Astrocyte (in vitro differentiated cells and primary cell): ENCODE results near the gene SORL1-AS1.

Experiments
- DNase-seq: peaks from one replicate; pipeline ENCODE4 v3.0.0-alpha.2; 2010; ENCODE audit warnings: low read depth
- FAIRE-seq: peaks from 2 replicates; lab custom pipeline; 2011; peaks lifted over from hg19 to GRCh38; lab: Jason Lieb, UNC
- H2AFZ ChIP-seq: 2 replicates; pipeline ENCODE4 v1.6.0; 2012; ENCODE audit warnings: low read depth, low read length, inconsistent platforms
- H3K27ac ChIP-seq: 2 replicates; pipeline ENCODE4 v1.5.1; 2011; ENCODE audit warnings: low read depth, low read length, inconsistent platforms
- H3K27me3 ChIP-seq: 2 replicates; pipeline ENCODE4 v1.6.0; 2011; ENCODE audit warnings: low read length, inconsistent platforms; ENCODE audit not compliant: insufficient read depth
- H3K36me3 ChIP-seq: 2 replicates; pipeline ENCODE4 v1.5.1; 2011; ENCODE audit warnings: low read length, inconsistent platforms; ENCODE audit not compliant: insufficient read depth
- H3K4me1 ChIP-seq: 2 replicates; pipeline ENCODE4 v1.5.1; 2011; ENCODE audit warnings: low read length, inconsistent platforms; ENCODE audit not compliant: insufficient read depth
- H3K4me2 ChIP-seq: 2 replicates; pipeline ENCODE4 v1.6.0; 2012; ENCODE audit warnings: low read length, inconsistent platforms
- H3K4me3 ChIP-seq: 2 replicates; pipeline ENCODE4 v1.5.1; 2011; ENCODE audit warnings: low read depth, mild to moderate bottlenecking, low read length, inconsistent platforms; ENCODE audit not compliant: insufficient read depth
- H3K79me2 ChIP-seq: 2 replicates; pipeline ENCODE4 v1.6.0; 2012; ENCODE audit warnings: mild to moderate bottlenecking, low read length, inconsistent platforms; ENCODE audit not compliant: insufficient read depth
- H3K9ac ChIP-seq: 2 replicates; pipeline ENCODE4 v1.6.0; 2012; ENCODE audit warnings: mild to moderate bottlenecking, low read length, inconsistent platforms
- H3K9me3 ChIP-seq: 2 replicates; pipeline ENCODE4 v1.5.1; 2012; ENCODE audit warnings: low read depth, mild to moderate bottlenecking, low read length, inconsistent platforms; ENCODE audit not compliant: insufficient read depth
- H4K20me1 ChIP-seq: 2 replicates; pipeline ENCODE4 v1.6.0; 2012; ENCODE audit warnings: low read length, inconsistent platforms; ENCODE audit not compliant: insufficient read depth
- H3K27ac Mint-ChIP-seq: one replicate; pipeline ENCODE4 v1.8.0; 2021; ENCODE audit warnings: mild to moderate bottlenecking, mixed read lengths; ENCODE audit not compliant: unreplicated experiment
- H3K27me3 Mint-ChIP-seq: one replicate; pipeline ENCODE4 v1.8.0; 2021; ENCODE audit warnings: low read depth, mixed read lengths; ENCODE audit not compliant: unreplicated experiment
- H3K36me3 Mint-ChIP-seq: one replicate; pipeline ENCODE4 v1.8.0; 2021; ENCODE audit warnings: low read depth, mixed read lengths; ENCODE audit not compliant: unreplicated experiment
- H3K4me1 Mint-ChIP-seq: one replicate; pipeline ENCODE4 v1.8.0; 2021; ENCODE audit warnings: low read depth, mixed read lengths; ENCODE audit not compliant: unreplicated experiment
- H3K4me3 Mint-ChIP-seq: one replicate; pipeline ENCODE4 v1.8.0; 2021; ENCODE audit warnings: mild to moderate bottlenecking, moderate library complexity, mixed read lengths; ENCODE audit not compliant: unreplicated experiment
- H3K9me3 Mint-ChIP-seq: one replicate; pipeline ENCODE4 v1.8.0; 2021; ENCODE audit warnings: mild to moderate bottlenecking, mixed read lengths; ENCODE audit not compliant: unreplicated experiment
- EZH2 ChIP-seq: IDR thresholded peaks from 2 replicates; pipeline ENCODE4 v1.6.1; 2012; ENCODE audit warnings: mild to moderate bottlenecking, low read length, inconsistent platforms; ENCODE audit not compliant: insufficient read depth
- TF ChIP-seq, protein P1 (sequence below): IDR thresholded peaks from 2 replicates; pipeline ENCODE4 v1.5.1; 2011; ENCODE audit warnings: low read depth, mild to moderate bottlenecking, inconsistent platforms, low read length, moderate library complexity; ENCODE audit not compliant: insufficient read depth

SORL1-AS1 gene

DNA sequence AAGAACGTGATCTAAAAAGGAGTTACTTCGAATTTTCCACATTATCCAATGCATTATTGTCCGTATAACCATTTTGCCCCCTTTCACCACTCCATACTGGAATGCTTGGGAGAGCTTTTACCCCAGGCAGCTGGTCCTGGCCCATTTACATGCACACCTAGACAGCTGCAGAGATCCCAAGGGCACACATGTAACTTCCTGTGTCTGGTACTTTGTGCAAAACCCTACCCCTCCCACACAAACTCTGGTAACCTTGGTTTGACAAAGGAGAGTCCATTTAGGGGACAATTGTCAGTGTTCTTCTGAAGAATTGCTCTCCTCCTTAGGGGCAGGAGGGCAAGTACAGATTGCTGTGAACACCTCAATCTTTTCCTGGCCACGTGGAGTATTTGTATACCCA is 58.0 kb downstream of the SORL1-AS1 start:
- Histone ChIP-seq H3K4me1 (no peaks in the 10 kb centered on the region), H3K79me2 (no peaks in the 10 kb centered on the region), H3K9me3 (no peaks in the 10 kb centered on the region), H3K4me2 (no peak overlapping the region), H4K20me1 (no peaks in the 10 kb centered on the region), H3K36me3 (no peaks in the 10 kb centered on the region), H3K27me3 (peaks cover 4% of the 10 kb centered on the region), H3K4me3 (no peak overlapping the region), H2AFZ (no peak overlapping the region), H3K9ac (no peak overlapping the region), H3K27ac (no peak overlapping the region)
- Mint-ChIP-seq H3K4me1 (no peaks in the 10 kb centered on the region), H3K36me3 (no peaks in the 10 kb centered on the region), H3K27ac (no peak overlapping the region), H3K9me3 (no peaks in the 10 kb centered on the region), H3K27me3 (peaks cover 6% of the 10 kb centered on the region), H3K4me3 (no peak overlapping the region)
- TF ChIP-seq EZH2 = no peak
- TF ChIP-seq, protein P1, sequence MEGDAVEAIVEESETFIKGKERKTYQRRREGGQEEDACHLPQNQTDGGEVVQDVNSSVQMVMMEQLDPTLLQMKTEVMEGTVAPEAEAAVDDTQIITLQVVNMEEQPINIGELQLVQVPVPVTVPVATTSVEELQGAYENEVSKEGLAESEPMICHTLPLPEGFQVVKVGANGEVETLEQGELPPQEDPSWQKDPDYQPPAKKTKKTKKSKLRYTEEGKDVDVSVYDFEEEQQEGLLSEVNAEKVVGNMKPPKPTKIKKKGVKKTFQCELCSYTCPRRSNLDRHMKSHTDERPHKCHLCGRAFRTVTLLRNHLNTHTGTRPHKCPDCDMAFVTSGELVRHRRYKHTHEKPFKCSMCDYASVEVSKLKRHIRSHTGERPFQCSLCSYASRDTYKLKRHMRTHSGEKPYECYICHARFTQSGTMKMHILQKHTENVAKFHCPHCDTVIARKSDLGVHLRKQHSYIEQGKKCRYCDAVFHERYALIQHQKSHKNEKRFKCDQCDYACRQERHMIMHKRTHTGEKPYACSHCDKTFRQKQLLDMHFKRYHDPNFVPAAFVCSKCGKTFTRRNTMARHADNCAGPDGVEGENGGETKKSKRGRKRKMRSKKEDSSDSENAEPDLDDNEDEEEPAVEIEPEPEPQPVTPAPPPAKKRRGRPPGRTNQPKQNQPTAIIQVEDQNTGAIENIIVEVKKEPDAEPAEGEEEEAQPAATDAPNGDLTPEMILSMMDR = no peak
- no peak for FAIRE-seq
- DNase-seq = no peak

DNA sequence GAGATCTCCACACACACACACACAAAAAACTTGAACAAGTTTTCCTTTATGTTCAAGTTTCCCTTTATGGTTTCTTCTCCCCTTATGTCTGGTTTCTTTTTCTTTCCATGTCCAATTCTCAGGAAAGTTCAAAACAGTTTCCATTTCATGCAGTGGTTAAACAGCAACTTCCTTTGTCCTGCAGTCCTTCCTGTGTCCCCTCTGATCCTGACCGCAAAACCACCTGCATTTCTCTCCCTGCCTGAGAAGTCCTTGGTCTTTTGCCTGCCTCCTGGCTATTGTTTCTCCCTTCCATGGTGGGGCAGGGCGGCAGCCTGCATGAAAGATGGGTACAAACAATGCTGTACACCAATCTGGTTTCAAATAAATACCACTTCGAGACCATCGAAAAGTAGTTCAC is 58.9 kb downstream of the SORL1-AS1 start:
- Histone ChIP-seq H3K4me1 (no peaks in the 10 kb centered on the region), H2AFZ (no peak overlapping the region), H3K27me3 (peaks cover 11% of the 10 kb centered on the region), H3K9me3 (no peaks in the 10 kb centered on the region), H4K20me1 (no peaks in the 10 kb centered on the region), H3K27ac (no peak overlapping the region), H3K9ac (no peak overlapping the region), H3K4me3 (no peak overlapping the region), H3K36me3 (no peaks in the 10 kb centered on the region), H3K4me2 (no peak overlapping the region), H3K79me2 (no peaks in the 10 kb centered on the region)
- Mint-ChIP-seq H3K36me3 (no peaks in the 10 kb centered on the region), H3K4me1 (no peaks in the 10 kb centered on the region), H3K27me3 (peaks cover 5% of the 10 kb centered on the region), H3K9me3 (no peaks in the 10 kb centered on the region), H3K27ac (no peak overlapping the region), H3K4me3 (no peak overlapping the region)
- DNase-seq = no peak
- FAIRE-seq = no peak
- TF ChIP-seq, protein P1 = no peak
- TF ChIP-seq EZH2 = no peak

DNA sequence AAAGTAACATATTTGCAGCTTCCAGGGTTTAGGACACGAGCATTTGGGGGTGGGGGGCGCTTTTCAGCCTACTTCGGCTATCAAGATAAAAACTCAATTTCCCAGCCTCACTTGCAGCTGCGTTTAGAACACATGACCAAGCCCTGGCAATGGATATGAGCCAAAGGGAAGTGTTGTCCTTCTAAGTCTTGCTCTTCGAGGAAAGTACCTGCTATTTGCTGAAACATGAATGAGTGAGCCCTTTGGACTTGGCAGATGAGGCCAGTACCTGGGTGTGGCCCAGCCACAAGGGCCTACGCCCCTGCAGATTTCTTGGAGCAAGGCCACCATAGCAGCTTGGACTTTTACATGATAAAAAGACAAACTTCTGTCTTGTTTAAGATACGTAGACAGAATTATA is 60.9 kb downstream of the SORL1-AS1 start:
- H3K4me3 Mint-ChIP-seq = no peak overlapping the region
- TF ChIP-seq EZH2 = no peak
- TF ChIP-seq, protein P1 = no peak
- Histone ChIP-seq H3K27ac (no peak overlapping the region), H3K27me3 (peaks cover 11% of the 10 kb centered on the region), H3K9ac (no peak overlapping the region), H3K4me3 (no peak overlapping the region), H3K79me2 (no peaks in the 10 kb centered on the region), H2AFZ (no peak overlapping the region), H3K4me2 (no peak overlapping the region), H4K20me1 (no peaks in the 10 kb centered on the region), H3K9me3 (no peaks in the 10 kb centered on the region), H3K36me3 (no peaks in the 10 kb centered on the region), H3K4me1 (no peaks in the 10 kb centered on the region)
- H3K27ac Mint-ChIP-seq = no peak overlapping the region
- H3K4me1 Mint-ChIP-seq = no peaks in the 10 kb centered on the region
- H3K9me3 Mint-ChIP-seq = no peaks in the 10 kb centered on the region
- H3K36me3 Mint-ChIP-seq = no peaks in the 10 kb centered on the region
- FAIRE-seq (no peak), DNase-seq (no peak)
- H3K27me3 Mint-ChIP-seq = peaks cover 5% of the 10 kb centered on the region
